ENCODE measurements around the gene C18orf54. TPM values are rescaled to one million over a fixed set of nuclear protein-coding genes. Genes with fewer than 3 reads are reported as not detected.

Gene C18orf54
- total RNA-seq, 1 donor from 2014 or later, result 40.1 TPM

DNA sequence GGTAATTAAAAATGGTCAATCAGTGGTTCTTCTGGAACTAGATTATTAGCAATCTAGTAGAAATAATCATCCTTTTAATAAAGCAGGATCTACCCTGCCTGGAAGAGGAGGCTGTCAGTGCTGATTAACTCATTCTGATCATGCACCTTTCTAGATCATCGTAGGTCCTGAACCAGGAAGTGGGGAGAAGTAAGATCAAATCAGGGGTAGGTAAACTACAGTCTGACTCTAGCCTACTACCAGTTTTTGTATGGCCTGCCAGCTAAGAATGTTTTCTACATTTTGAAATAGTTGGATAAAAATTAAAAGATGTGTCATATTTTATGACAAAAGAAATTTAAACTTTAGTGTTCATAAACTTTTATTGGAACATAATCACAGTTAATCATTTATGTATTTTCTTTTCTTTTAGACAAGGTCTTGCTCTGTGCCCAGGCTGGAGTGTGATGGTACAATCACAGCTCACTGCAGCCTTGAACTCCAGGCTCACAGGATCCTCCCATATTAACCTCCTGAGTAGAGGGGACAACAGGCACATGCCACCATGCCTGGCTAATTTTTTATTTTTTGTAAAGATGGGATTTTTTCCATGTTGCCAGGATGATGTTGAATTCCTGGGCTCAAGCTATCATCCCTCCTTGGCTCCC is 36.1 kb downstream of the C18orf54 start:
- DNase-seq (ENCODE audit: low spot score), result no peak
- Mint-ChIP-seq H3K9me3 (peaks cover 2% of the 10 kb centered on the region), H3K27ac (no peak overlapping the region), H3K4me1 (peaks cover 2% of the 10 kb centered on the region), H3K27me3 (ENCODE audit: insufficient read depth, low read depth) (no peaks in the 10 kb centered on the region), H3K36me3 (no peaks in the 10 kb centered on the region), H3K4me3 (no peak overlapping the region)
- Histone ChIP-seq H3K4me3 (no peak overlapping the region), H3K79me2 (ENCODE audit: low read depth) (no peaks in the 10 kb centered on the region), H3K9me3 (ENCODE audit: low read depth) (no peaks in the 10 kb centered on the region), H3K27me3 (no peaks in the 10 kb centered on the region), H3K27ac (no peak overlapping the region), H3K36me3 (no peaks in the 10 kb centered on the region), H3K4me2 (no peak overlapping the region), H3K4me1 (peaks cover under 1% of the 10 kb centered on the region), H2AFZ (replicated peaks) (peak overlapping the region; percentile 4), H3K9ac (no peak overlapping the region), H3F3A (ENCODE audit: low read depth) (peaks cover 6% of the 10 kb centered on the region), H4K20me1 (ENCODE audit: low read depth) (no peaks in the 10 kb centered on the region)
- TF ChIP-seq EZH2phosphoT487 (IDR thresholded peaks at IDR 0.05) (no peak), EZH2 (IDR thresholded peaks at IDR 0.05) (no peak)
- TF ChIP-seq, protein P1, sequence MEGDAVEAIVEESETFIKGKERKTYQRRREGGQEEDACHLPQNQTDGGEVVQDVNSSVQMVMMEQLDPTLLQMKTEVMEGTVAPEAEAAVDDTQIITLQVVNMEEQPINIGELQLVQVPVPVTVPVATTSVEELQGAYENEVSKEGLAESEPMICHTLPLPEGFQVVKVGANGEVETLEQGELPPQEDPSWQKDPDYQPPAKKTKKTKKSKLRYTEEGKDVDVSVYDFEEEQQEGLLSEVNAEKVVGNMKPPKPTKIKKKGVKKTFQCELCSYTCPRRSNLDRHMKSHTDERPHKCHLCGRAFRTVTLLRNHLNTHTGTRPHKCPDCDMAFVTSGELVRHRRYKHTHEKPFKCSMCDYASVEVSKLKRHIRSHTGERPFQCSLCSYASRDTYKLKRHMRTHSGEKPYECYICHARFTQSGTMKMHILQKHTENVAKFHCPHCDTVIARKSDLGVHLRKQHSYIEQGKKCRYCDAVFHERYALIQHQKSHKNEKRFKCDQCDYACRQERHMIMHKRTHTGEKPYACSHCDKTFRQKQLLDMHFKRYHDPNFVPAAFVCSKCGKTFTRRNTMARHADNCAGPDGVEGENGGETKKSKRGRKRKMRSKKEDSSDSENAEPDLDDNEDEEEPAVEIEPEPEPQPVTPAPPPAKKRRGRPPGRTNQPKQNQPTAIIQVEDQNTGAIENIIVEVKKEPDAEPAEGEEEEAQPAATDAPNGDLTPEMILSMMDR (IDR thresholded peaks at IDR 0.05), result no peak

DNA sequence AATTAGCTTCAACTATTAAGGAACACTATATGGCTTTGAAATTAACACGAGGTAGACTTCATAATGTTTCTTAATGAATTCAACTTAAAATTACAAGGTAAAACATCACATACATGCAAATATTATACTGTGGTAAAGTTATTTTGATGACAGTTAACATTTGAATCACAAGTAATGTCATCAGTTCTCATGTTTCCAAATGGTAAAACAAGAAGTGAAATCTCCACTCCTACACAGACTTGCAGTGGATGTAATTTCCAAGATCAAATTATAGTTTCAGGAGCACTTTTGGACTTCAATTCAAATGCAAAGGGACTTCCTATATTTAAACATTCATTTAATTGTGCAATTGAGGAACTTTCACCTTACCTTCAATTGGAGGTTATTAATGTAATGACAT is 39.1 kb downstream of the C18orf54 start:
- H3K36me3 Mint-ChIP-seq, result no peaks in the 10 kb centered on the region

DNA sequence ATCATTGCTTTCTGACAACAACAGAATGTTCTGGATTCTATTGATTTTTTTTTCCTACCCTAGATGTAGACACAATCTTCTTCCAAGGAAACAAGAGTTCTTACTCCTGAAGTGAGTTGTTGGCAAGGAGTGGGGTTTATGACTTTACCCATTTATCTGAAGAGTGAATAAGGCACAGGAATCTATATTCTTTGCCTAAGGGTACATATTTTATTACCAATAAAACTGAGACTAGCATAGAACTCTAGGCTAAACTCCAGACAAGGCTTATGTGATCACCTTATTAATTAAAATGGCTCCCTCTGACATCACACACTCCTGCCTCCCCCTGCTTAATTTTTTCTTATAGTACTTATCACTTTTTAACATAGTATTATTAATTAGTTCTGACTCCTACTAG is 47.6 kb downstream of the C18orf54 start:
- H3K36me3 ChIP-seq, result no peaks in the 10 kb centered on the region
- H3K9me3 Mint-ChIP-seq, result peaks cover 3% of the 10 kb centered on the region
- no peak for TF ChIP-seq EZH2phosphoT487 (IDR thresholded peaks at IDR 0.05)
- TF ChIP-seq, protein P1 (IDR thresholded peaks at IDR 0.05), result no peak
- no peak for TF ChIP-seq EZH2 (IDR thresholded peaks at IDR 0.05)
- H3K79me2 ChIP-seq (ENCODE audit: low read depth), result no peaks in the 10 kb centered on the region
- no peak overlapping the region for H3K4me3 ChIP-seq
- H3K27me3 ChIP-seq, result no peaks in the 10 kb centered on the region
- H3K4me2 ChIP-seq, result no peak overlapping the region
- no peak overlapping the region for H2AFZ ChIP-seq (replicated peaks)
- H4K20me1 ChIP-seq (ENCODE audit: low read depth), result no peaks in the 10 kb centered on the region
- no peaks in the 10 kb centered on the region for H3F3A ChIP-seq (ENCODE audit: low read depth)
- no peaks in the 10 kb centered on the region for H3K36me3 Mint-ChIP-seq
- no peaks in the 10 kb centered on the region for H3K4me1 Mint-ChIP-seq
- no peak overlapping the region for H3K27ac Mint-ChIP-seq
- no peaks in the 10 kb centered on the region for H3K9me3 ChIP-seq (ENCODE audit: low read depth)
- no peak overlapping the region for H3K9ac ChIP-seq
- H3K27ac ChIP-seq, result no peak overlapping the region
- no peak for DNase-seq (ENCODE audit: low spot score)
- H3K4me1 ChIP-seq, result no peaks in the 10 kb centered on the region
- H3K27me3 Mint-ChIP-seq (ENCODE audit: insufficient read depth, low read depth), result no peaks in the 10 kb centered on the region
- H3K4me3 Mint-ChIP-seq, result no peak overlapping the region

More for the DNA sequence above, 39.1 kb downstream of the C18orf54 start:
- Histone ChIP-seq H3K4me1 (no peaks in the 10 kb centered on the region), H3K27me3 (no peaks in the 10 kb centered on the region), H2AFZ (replicated peaks) (no peak overlapping the region), H3K36me3 (no peaks in the 10 kb centered on the region), H3K9ac (no peak overlapping the region), H3K79me2 (ENCODE audit: low read depth) (no peaks in the 10 kb centered on the region), H3K9me3 (ENCODE audit: low read depth) (no peaks in the 10 kb centered on the region), H3K27ac (no peak overlapping the region), H3K4me2 (no peak overlapping the region), H3K4me3 (no peak overlapping the region), H4K20me1 (ENCODE audit: low read depth) (no peaks in the 10 kb centered on the region), H3F3A (ENCODE audit: low read depth) (no peaks in the 10 kb centered on the region)
- Mint-ChIP-seq H3K27me3 (ENCODE audit: insufficient read depth, low read depth) (no peaks in the 10 kb centered on the region), H3K9me3 (no peaks in the 10 kb centered on the region), H3K4me3 (no peak overlapping the region), H3K27ac (no peak overlapping the region), H3K4me1 (no peaks in the 10 kb centered on the region)
- TF ChIP-seq EZH2phosphoT487 (IDR thresholded peaks at IDR 0.05), result no peak
- TF ChIP-seq, protein P1 (IDR thresholded peaks at IDR 0.05), result no peak
- no peak for TF ChIP-seq EZH2 (IDR thresholded peaks at IDR 0.05)
- no peak for DNase-seq (ENCODE audit: low spot score)

Data from neural progenitor cell (in vitro differentiated cells).